NCI-H146 (cell line): ENCODE measurements around the gene LRCH2.
"Not testable (repeated sequence)": the region's sequence is repeated elsewhere in the genome, so short reads cannot be mapped to it uniquely, and the experiment has no call there.

Experiments used
- DNase-seq: peaks from one replicate; lab custom pipeline; 2025; lab: John Stamatoyannopoulos, UW

Gene LRCH2

GRCh38 chrX:115233497-115234455, at the start of gene LRCH2:
Gene LRCH2, minus strand, starts transcription at chrX:115234096. Its CDS starts 55 bp downstream, at chrX:115234041.
- peak; percentile 63 for DNase-seq

- DNase-seq: no peak
These were observed 35.3 kb upstream of the LRCH2 start for GRCh38 chrX:115269051-115269683.

GRCh38 chrX:115268421-115268820, 34.5 kb upstream of the LRCH2 start:
- peak; percentile 9 for DNase-seq

DNA sequence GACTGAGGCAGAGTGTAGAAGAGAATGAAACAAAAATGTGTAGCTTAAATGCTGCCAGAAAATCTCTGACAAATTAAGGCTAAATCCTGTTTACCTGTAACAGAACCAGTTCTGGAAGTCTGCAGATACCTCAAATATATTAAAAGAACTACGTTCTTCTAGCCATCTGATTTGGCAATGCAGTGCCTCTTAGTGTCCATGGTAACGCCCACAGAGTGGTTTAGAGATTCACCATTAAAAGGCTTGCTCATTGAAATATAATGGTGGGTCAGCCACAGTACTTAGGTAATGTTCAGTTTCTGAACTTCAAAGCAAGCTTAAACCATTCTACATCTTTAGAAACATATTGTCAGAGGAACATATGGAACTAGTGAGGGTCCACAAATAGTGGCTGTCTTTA, 32.4 kb upstream of the LRCH2 start:
- DNase-seq: no peak

GRCh38 chrX:115264009-115264408, 30.1 kb upstream of the LRCH2 start:
- DNase-seq: no peak

DNA sequence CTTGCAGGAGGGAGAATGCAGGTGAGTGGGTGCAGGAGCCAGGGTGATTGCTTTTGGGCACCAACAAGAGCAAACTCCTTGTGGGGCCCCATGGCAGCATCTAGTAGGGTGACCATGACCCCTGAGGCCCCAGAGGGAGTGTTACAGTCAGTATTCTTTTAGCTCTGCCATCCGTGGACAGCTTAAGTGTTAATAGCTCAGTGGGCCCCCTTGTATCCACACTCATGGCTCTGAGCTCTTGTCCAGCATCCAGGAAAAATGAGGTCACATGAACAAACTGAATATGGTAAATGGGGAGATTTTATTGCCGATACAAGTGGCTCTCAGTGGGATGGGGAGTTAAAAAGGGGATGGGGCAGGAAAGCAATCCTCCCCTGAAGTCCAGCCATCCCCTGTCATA, 27.3 kb upstream of the LRCH2 start:
- DNase-seq: no peak

GRCh38 chrX:115260330-115260729, 26.4 kb upstream of the LRCH2 start:
- DNase-seq: no peak

DNA sequence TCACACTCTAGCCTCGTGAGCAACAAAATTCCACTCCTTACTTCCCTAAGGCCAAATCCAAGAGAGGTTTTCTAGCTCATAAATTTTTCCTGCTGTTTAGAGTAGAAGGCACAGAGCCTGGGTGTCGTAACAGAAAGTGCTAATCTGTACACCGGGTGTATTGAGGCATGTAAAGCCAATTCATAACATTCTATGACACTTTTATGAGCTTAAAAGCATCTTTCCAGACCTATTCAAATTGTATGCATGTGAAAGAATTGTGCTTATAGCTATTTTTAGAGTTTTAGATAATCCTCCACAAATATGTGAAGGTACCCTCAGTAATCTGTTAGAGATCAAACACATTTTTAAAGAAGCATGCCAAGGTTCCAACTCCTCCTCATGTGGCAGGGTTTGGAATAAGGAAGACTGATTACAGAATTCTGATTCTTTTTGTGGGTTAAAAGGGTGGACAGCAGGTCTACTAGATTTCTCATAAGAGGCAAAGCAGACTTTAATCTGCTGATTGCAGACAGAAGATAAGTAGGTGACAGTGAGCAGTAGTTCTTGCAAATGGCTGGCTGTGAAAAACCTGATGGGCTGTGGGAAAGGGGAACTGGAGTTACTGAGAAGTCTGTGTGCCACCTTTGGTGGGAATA, 25.5 kb upstream of the LRCH2 start:
- DNase-seq: no peak

DNA sequence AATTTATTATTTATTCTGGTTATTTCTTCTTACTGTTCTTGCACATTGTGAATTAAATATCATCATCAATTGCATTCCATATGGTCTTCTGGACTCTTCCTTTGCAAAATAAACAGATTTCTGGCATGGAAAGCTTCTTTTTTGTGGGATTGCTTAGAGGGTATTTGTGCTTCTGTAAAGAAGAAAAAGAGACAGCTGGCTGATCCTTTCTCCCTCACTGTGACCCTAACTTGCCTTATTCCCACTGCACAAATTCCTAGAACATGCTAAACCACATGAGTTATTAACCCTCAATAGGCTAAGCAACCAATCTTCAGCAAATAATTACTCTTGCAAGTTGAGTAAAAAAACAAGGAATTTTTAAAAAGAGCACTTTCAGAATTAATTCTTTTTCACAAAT, 23.8 kb upstream of the LRCH2 start:
- no peak for DNase-seq

GRCh38 chrX:115255003-115255402, 21.1 kb upstream of the LRCH2 start:
- DNase-seq: no peak

DNA sequence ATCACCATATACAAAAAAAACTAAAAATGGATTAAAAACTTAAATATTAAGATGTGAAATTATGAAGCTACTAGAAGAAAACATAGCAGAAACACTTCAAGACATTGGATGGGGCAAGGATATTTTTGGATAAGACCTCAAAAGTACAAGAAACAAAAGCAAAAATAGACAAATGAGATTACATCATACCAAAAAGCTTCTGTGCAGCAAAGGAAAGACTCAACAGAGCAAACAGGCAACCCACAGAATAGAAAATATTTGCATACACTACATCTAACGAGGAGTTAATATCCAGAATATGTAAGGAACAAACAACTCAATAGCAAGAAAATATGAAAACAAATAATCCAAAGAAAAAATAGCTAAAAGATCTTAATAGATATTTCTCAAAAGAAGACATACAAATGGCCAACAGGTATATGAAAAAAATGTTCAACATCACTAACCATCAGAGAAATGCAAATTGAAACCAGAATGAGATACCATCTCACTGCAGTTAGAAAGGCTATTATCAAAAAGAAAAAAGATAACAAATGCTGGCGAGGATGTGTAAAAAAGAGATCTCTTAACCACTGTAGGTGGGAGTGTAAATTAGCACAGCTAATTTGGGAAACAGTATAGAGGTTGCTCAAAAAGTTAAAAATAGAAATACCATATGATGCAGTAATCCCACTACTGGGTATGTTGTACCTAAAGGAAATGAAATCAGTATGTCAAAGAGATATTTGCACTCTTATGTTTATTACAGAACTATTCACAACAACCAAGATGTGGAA, 17.8 kb upstream of the LRCH2 start:
- DNase-seq: no peak

- no peak for DNase-seq
These were observed 3.2 kb upstream of the LRCH2 start for GRCh38 chrX:115237056-115237455.

DNA sequence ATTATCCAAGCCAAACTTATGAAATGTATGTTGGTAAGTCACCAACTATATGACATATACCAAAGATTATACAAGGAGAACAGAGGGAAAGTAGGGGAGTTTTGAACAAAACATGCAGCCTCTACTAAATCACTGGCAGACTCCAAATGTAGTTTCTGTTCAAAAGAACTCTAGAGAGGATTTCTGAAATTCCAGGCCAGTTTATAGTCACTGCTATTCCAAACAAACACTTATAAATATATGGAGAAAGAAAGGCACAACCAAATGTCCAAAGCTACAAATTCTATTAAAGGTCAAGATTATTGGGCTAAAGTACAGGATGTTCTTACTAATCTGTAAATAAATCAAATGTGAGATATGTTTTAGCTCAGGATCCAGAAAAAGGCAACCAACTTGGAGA, 2.7 kb upstream of the LRCH2 start:
- DNase-seq: no peak

GRCh38 chrX:115234461-115234860, 565 bp upstream of the LRCH2 start:
- DNase-seq: no peak

- DNase-seq: no peak
These were observed 881 bp downstream of the LRCH2 start for GRCh38 chrX:115232933-115233496.

DNA sequence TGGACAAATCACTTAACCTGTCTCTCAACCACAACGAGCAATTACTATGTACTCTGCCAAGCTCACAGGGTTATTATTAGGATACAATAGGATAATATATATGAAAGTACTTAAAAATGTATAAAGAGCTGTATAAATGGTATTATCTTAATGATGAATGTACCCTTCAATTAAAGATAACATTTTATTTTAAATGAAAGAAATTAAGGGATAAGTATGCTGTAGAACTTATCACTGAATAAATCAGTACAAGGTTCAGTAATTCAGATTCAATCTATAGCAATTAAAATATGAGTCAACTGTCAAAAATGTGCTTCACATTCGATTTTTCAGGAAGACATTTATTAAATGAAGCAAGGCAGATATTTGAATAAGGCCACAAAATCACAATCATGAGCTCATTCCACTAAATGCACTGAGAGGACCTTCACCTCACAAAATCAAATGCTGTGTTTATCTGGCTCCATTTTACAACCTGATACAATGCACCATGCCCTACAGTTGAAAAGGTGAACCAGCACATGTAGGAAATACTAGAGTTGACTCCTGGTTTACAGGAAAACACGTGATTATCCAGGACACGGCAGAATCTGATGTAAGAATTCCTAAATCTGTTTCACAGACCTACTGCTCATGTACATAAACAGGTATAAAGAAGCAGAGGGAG, 4.4 kb downstream of the LRCH2 start:
- no peak for DNase-seq

- peak; percentile 34 for DNase-seq
These were observed 7.0 kb downstream of the LRCH2 start for GRCh38 chrX:115226929-115227328.

GRCh38 chrX:115217346-115217745, 16.6 kb downstream of the LRCH2 start:
- not testable (repeated sequence) for DNase-seq

DNA sequence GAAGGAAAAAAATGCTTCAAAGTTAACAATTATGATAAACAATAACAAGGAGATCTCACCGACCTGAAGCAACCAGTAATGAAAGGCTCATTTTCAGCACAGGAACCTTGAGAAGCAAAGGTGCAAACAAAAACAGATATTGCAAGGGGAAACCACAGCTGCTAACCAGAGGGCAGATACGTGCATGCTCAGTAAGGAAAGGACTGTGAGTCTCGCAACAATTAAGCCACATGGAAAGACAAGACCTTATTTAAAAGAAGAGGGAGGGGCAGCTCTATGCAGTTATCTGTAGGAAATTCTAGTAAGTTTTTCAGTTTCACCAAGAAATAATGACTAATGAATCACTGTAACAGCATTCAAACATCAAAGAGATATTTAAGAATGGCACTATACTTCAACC, 19.3 kb downstream of the LRCH2 start:
- DNase-seq: no peak

DNA sequence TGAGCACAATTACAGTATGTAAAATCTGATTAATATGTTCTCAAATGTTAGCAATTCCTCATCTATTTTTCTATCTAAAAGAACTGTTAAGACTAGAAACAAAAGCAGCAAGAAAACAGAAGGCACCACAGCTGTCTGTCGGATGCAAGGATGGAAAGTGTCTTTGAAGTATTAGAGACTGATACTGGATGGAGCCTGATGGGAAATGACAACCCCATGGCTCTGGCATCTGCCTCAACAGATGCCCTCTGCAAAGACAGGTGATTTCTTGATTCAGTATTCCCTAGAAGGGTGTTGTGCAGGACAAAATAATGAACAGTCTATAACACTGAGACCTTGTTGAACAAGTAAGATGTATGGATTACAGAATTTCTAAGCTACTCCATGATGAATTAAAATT, 19.7 kb downstream of the LRCH2 start:
- DNase-seq: no peak

- not testable (repeated sequence) for DNase-seq
These were observed 24.3 kb downstream of the LRCH2 start for GRCh38 chrX:115209547-115209946.
